Astrocyte (in vitro differentiated cells and primary cell): Measurements from ENCODE around the gene NRAP. TPM values are rescaled to one million over a fixed set of nuclear protein-coding genes. Genes with fewer than 3 reads are reported as not detected.

Experiments
- DNase-seq: peaks from one replicate; pipeline ENCODE4 v3.0.0-alpha.2; 2010; ENCODE audit warnings: low read depth
- FAIRE-seq: peaks from 2 replicates; lab custom pipeline; 2011; peaks lifted over from hg19 to GRCh38; lab: Jason Lieb, UNC
- H2AFZ ChIP-seq: 2 replicates; pipeline ENCODE4 v1.6.0; 2012; ENCODE audit warnings: low read depth, low read length, inconsistent platforms
- H3K27ac ChIP-seq: 2 replicates; pipeline ENCODE4 v1.5.1; 2011; ENCODE audit warnings: low read depth, low read length, inconsistent platforms
- H3K27me3 ChIP-seq: 2 replicates; pipeline ENCODE4 v1.6.0; 2011; ENCODE audit warnings: low read length, inconsistent platforms; ENCODE audit not compliant: insufficient read depth
- H3K36me3 ChIP-seq: 2 replicates; pipeline ENCODE4 v1.5.1; 2011; ENCODE audit warnings: low read length, inconsistent platforms; ENCODE audit not compliant: insufficient read depth
- H3K4me1 ChIP-seq: 2 replicates; pipeline ENCODE4 v1.5.1; 2011; ENCODE audit warnings: low read length, inconsistent platforms; ENCODE audit not compliant: insufficient read depth
- H3K4me2 ChIP-seq: 2 replicates; pipeline ENCODE4 v1.6.0; 2012; ENCODE audit warnings: low read length, inconsistent platforms
- H3K4me3 ChIP-seq: 2 replicates; pipeline ENCODE4 v1.5.1; 2011; ENCODE audit warnings: low read depth, mild to moderate bottlenecking, low read length, inconsistent platforms; ENCODE audit not compliant: insufficient read depth
- H3K79me2 ChIP-seq: 2 replicates; pipeline ENCODE4 v1.6.0; 2012; ENCODE audit warnings: mild to moderate bottlenecking, low read length, inconsistent platforms; ENCODE audit not compliant: insufficient read depth
- H3K9ac ChIP-seq: 2 replicates; pipeline ENCODE4 v1.6.0; 2012; ENCODE audit warnings: mild to moderate bottlenecking, low read length, inconsistent platforms
- H3K9me3 ChIP-seq: 2 replicates; pipeline ENCODE4 v1.5.1; 2012; ENCODE audit warnings: low read depth, mild to moderate bottlenecking, low read length, inconsistent platforms; ENCODE audit not compliant: insufficient read depth
- H4K20me1 ChIP-seq: 2 replicates; pipeline ENCODE4 v1.6.0; 2012; ENCODE audit warnings: low read length, inconsistent platforms; ENCODE audit not compliant: insufficient read depth
- H3K27ac Mint-ChIP-seq: one replicate; pipeline ENCODE4 v1.8.0; 2021; ENCODE audit warnings: mild to moderate bottlenecking, mixed read lengths; ENCODE audit not compliant: unreplicated experiment
- H3K27me3 Mint-ChIP-seq: one replicate; pipeline ENCODE4 v1.8.0; 2021; ENCODE audit warnings: low read depth, mixed read lengths; ENCODE audit not compliant: unreplicated experiment
- H3K36me3 Mint-ChIP-seq: one replicate; pipeline ENCODE4 v1.8.0; 2021; ENCODE audit warnings: low read depth, mixed read lengths; ENCODE audit not compliant: unreplicated experiment
- H3K4me1 Mint-ChIP-seq: one replicate; pipeline ENCODE4 v1.8.0; 2021; ENCODE audit warnings: low read depth, mixed read lengths; ENCODE audit not compliant: unreplicated experiment
- H3K4me3 Mint-ChIP-seq: one replicate; pipeline ENCODE4 v1.8.0; 2021; ENCODE audit warnings: mild to moderate bottlenecking, moderate library complexity, mixed read lengths; ENCODE audit not compliant: unreplicated experiment
- H3K9me3 Mint-ChIP-seq: one replicate; pipeline ENCODE4 v1.8.0; 2021; ENCODE audit warnings: mild to moderate bottlenecking, mixed read lengths; ENCODE audit not compliant: unreplicated experiment
- CTCF ChIP-seq: IDR thresholded peaks from 2 replicates; pipeline ENCODE4 v1.5.1; 2011; ENCODE audit warnings: low read depth, mild to moderate bottlenecking, inconsistent platforms, low read length, moderate library complexity; ENCODE audit not compliant: insufficient read depth
- EZH2 ChIP-seq: IDR thresholded peaks from 2 replicates; pipeline ENCODE4 v1.6.1; 2012; ENCODE audit warnings: mild to moderate bottlenecking, low read length, inconsistent platforms; ENCODE audit not compliant: insufficient read depth
- total RNA-seq: library from RNA; stranded (reverse); gene quantifications from 2 replicates; pipeline ENCODE4 v1.2.1, GENCODE V29; 2021

Gene NRAP
- total RNA-seq, 1 donor from 2014 or later: not detected

- peaks cover 52% of the 10 kb centered on the region for H3K79me2 ChIP-seq
- H3K36me3 Mint-ChIP-seq: peaks cover 38% of the 10 kb centered on the region
These were observed 29.5 kb upstream of the NRAP start for GRCh38 chr10:113693348-113693747.

GRCh38 chr10:113692271-113692670 lies 28.4 kb upstream of the NRAP start:
- Histone ChIP-seq H3K27me3 (no peaks in the 10 kb centered on the region), H3K27ac (no peak overlapping the region), H3K4me1 (no peaks in the 10 kb centered on the region), H4K20me1 (peaks cover 44% of the 10 kb centered on the region), H3K9ac (no peak overlapping the region), H2AFZ (no peak overlapping the region), H3K4me2 (no peak overlapping the region), H3K4me3 (no peak overlapping the region), H3K36me3 (no peaks in the 10 kb centered on the region), H3K9me3 (no peaks in the 10 kb centered on the region), H3K79me2 (peaks cover 55% of the 10 kb centered on the region)
- TF ChIP-seq CTCF (no peak), EZH2 (no peak)
- H3K9me3 Mint-ChIP-seq: peaks cover 24% of the 10 kb centered on the region
- peaks cover 6% of the 10 kb centered on the region for H3K4me1 Mint-ChIP-seq
- FAIRE-seq: no peak
- H3K27me3 Mint-ChIP-seq: no peaks in the 10 kb centered on the region
- H3K36me3 Mint-ChIP-seq: peaks cover 41% of the 10 kb centered on the region
- H3K4me3 Mint-ChIP-seq: no peak overlapping the region
- H3K27ac Mint-ChIP-seq: no peak overlapping the region
- no peak for DNase-seq

More at GRCh38 chr10:113693348-113693747, 29.5 kb upstream of the NRAP start:
- no peak overlapping the region for H3K4me3 Mint-ChIP-seq
- H3K9me3 ChIP-seq: no peaks in the 10 kb centered on the region
- H3K4me2 ChIP-seq: no peak overlapping the region
- no peaks in the 10 kb centered on the region for H3K27me3 Mint-ChIP-seq
- no peaks in the 10 kb centered on the region for H3K36me3 ChIP-seq
- H3K9ac ChIP-seq: no peak overlapping the region
- no peaks in the 10 kb centered on the region for H3K4me1 ChIP-seq
- peaks cover 40% of the 10 kb centered on the region for H4K20me1 ChIP-seq
- peaks cover 14% of the 10 kb centered on the region for H3K9me3 Mint-ChIP-seq
- H3K27me3 ChIP-seq: no peaks in the 10 kb centered on the region
- DNase-seq: no peak
- H3K27ac ChIP-seq: no peak overlapping the region
- H2AFZ ChIP-seq: no peak overlapping the region
- H3K27ac Mint-ChIP-seq: no peak overlapping the region
- FAIRE-seq: no peak
- TF ChIP-seq CTCF (no peak), EZH2 (no peak)
- peaks cover 6% of the 10 kb centered on the region for H3K4me1 Mint-ChIP-seq
- H3K4me3 ChIP-seq: no peak overlapping the region

GRCh38 chr10:113691381-113691780 lies 27.5 kb upstream of the NRAP start:
- no peak overlapping the region for H3K4me3 Mint-ChIP-seq
- no peak for DNase-seq
- no peak overlapping the region for H3K4me3 ChIP-seq
- H2AFZ ChIP-seq: no peak overlapping the region
- H3K27me3 ChIP-seq: no peaks in the 10 kb centered on the region
- no peaks in the 10 kb centered on the region for H3K9me3 ChIP-seq
- TF ChIP-seq CTCF (no peak), EZH2 (no peak)
- H3K9me3 Mint-ChIP-seq: peaks cover 24% of the 10 kb centered on the region
- no peak overlapping the region for H3K27ac Mint-ChIP-seq
- H3K36me3 ChIP-seq: no peaks in the 10 kb centered on the region
- H3K4me1 Mint-ChIP-seq: peaks cover 6% of the 10 kb centered on the region
- peaks cover 61% of the 10 kb centered on the region for H3K79me2 ChIP-seq
- peaks cover 43% of the 10 kb centered on the region for H3K36me3 Mint-ChIP-seq
- no peaks in the 10 kb centered on the region for H3K27me3 Mint-ChIP-seq
- FAIRE-seq: no peak
- no peak overlapping the region for H3K27ac ChIP-seq
- no peaks in the 10 kb centered on the region for H3K4me1 ChIP-seq
- no peak overlapping the region for H3K9ac ChIP-seq
- H3K4me2 ChIP-seq: no peak overlapping the region
- H4K20me1 ChIP-seq: peaks cover 44% of the 10 kb centered on the region
